Measurements from ENCODE around the gene CCL2. TPM values are rescaled to one million over a fixed set of nuclear protein-coding genes. Genes with fewer than 3 reads are reported as not detected.

Gene CCL2
- total RNA-seq, 1 donor from 2014 or later = 34.1 TPM

DNA sequence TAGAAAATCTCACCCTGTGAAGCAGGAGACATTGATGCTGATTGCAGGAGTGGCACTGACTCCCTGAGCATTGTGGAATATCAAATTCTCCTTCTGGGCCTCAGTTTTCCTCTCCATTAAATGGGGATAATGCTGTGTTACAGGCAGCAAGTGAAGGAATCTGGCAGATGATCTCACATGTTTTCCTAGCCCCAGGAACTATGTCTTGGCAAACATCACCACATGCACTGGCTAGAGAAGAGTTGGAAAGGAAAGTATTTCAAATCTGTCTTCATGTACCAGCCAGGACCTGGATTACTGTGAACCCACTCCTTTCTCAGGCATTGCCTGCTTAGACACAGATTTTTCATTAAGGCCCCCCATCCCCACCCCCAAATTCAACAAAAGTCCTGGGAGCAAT is 50.5 kb downstream of the CCL2 start:
- TF ChIP-seq, protein P1, sequence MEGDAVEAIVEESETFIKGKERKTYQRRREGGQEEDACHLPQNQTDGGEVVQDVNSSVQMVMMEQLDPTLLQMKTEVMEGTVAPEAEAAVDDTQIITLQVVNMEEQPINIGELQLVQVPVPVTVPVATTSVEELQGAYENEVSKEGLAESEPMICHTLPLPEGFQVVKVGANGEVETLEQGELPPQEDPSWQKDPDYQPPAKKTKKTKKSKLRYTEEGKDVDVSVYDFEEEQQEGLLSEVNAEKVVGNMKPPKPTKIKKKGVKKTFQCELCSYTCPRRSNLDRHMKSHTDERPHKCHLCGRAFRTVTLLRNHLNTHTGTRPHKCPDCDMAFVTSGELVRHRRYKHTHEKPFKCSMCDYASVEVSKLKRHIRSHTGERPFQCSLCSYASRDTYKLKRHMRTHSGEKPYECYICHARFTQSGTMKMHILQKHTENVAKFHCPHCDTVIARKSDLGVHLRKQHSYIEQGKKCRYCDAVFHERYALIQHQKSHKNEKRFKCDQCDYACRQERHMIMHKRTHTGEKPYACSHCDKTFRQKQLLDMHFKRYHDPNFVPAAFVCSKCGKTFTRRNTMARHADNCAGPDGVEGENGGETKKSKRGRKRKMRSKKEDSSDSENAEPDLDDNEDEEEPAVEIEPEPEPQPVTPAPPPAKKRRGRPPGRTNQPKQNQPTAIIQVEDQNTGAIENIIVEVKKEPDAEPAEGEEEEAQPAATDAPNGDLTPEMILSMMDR (IDR thresholded peaks at IDR 0.05) = no peak
- ATAC-seq = no peak
- intact Hi-C loops (cut with DNase I) = no loop called here

GRCh38 chr17:34306466-34306865 is 51.4 kb downstream of the CCL2 start:
- DNase-seq (no peak), ATAC-seq (peak; percentile 64 to 80)
- Histone ChIP-seq H3K4me1 (peaks cover 19% of the 10 kb centered on the region), H3K27me3 (ENCODE audit: low read depth) (no peaks in the 10 kb centered on the region), H3K9me3 (no peaks in the 10 kb centered on the region), H3K36me3 (no peaks in the 10 kb centered on the region), H3K4me3 (no peak overlapping the region), H3K27ac (no peak overlapping the region)
- intact Hi-C loops (cut with DNase I) = no loop called here
- TF ChIP-seq, protein P1 (IDR thresholded peaks at IDR 0.05) = peak; percentile 46

More for the DNA sequence above, 50.5 kb downstream of the CCL2 start:
- H3K27me3 ChIP-seq (ENCODE audit: low read depth) = no peaks in the 10 kb centered on the region
- H3K27ac ChIP-seq = no peak overlapping the region
- no peaks in the 10 kb centered on the region for H3K9me3 ChIP-seq
- DNase-seq = no peak
- H3K4me3 ChIP-seq = no peak overlapping the region
- H3K36me3 ChIP-seq = no peaks in the 10 kb centered on the region
- H3K4me1 ChIP-seq = peaks cover 25% of the 10 kb centered on the region

Other genes starting within 250 kb of the CCL2 start
- not detected for gene CCL7, start 14.9 kb downstream of the CCL2 start, total RNA-seq
- 1.1 TPM for gene CCL11, start 30.5 kb downstream of the CCL2 start, total RNA-seq
- 1.6 TPM for gene CCL8, start 64.2 kb downstream of the CCL2 start, total RNA-seq
- gene CCL13, start 101.2 kb downstream of the CCL2 start, total RNA-seq = 14.6 TPM
- gene CCL1, start 107.9 kb downstream of the CCL2 start, total RNA-seq = not detected